Liver (tissue), 3 donors: ENCODE data around the gene FMO3.

ENCODE experiments used
- GABPA ChIP-seq, 2 donors: IDR thresholded peaks in 1 of 2; conservative IDR thresholded peaks in 1 of 2; 2 replicates each; pipeline ENCODE4 v1.6.1; 2016; ENCODE audit warnings: antibody characterized with exemption in 2 of 2, mild to moderate bottlenecking in 1 of 2, moderate library complexity in 1 of 2
- TAF1 ChIP-seq: conservative IDR thresholded peaks from 2 replicates; pipeline ENCODE4 v1.6.1; 2016; ENCODE audit warnings: antibody characterized with exemption, mild to moderate bottlenecking
- TF ChIP-seq, protein P1 (sequence below): IDR thresholded peaks from 2 replicates; pipeline ENCODE4 v1.6.1; 2016; ENCODE audit warnings: antibody characterized with exemption, mild to moderate bottlenecking
- TF ChIP-seq, protein P2 (sequence below): fragments of 150-350 bp; IDR thresholded peaks from 2 replicates; pipeline ENCODE4 v1.5.1; 2017; ENCODE audit warnings: improper control_type of control experiment, low read depth, low read length; ENCODE audit not compliant: missing input control
- donor health status: healthy.
- donor health status: healthy.

DNA sequence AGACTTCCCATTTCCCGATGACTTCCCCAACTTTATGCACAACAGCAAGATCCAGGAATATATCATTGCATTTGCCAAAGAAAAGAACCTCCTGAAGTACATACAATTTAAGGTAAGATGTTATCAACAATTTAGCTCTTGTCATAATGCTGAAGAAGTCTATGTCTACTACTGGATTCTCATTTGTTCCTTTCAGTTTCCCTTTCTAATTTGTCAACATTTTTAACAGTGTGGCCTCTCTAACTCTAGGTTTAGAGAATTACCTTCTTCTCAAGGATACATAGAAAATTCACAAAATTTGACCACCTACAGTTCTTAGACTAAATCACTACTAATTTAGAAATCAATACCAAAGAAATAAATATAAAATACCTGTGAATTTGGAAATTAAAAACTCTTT is 13.2 kb downstream of the FMO3 start:
- TF ChIP-seq, protein P1, sequence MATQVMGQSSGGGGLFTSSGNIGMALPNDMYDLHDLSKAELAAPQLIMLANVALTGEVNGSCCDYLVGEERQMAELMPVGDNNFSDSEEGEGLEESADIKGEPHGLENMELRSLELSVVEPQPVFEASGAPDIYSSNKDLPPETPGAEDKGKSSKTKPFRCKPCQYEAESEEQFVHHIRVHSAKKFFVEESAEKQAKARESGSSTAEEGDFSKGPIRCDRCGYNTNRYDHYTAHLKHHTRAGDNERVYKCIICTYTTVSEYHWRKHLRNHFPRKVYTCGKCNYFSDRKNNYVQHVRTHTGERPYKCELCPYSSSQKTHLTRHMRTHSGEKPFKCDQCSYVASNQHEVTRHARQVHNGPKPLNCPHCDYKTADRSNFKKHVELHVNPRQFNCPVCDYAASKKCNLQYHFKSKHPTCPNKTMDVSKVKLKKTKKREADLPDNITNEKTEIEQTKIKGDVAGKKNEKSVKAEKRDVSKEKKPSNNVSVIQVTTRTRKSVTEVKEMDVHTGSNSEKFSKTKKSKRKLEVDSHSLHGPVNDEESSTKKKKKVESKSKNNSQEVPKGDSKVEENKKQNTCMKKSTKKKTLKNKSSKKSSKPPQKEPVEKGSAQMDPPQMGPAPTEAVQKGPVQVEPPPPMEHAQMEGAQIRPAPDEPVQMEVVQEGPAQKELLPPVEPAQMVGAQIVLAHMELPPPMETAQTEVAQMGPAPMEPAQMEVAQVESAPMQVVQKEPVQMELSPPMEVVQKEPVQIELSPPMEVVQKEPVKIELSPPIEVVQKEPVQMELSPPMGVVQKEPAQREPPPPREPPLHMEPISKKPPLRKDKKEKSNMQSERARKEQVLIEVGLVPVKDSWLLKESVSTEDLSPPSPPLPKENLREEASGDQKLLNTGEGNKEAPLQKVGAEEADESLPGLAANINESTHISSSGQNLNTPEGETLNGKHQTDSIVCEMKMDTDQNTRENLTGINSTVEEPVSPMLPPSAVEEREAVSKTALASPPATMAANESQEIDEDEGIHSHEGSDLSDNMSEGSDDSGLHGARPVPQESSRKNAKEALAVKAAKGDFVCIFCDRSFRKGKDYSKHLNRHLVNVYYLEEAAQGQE, result no peak
- TF ChIP-seq, protein P2, sequence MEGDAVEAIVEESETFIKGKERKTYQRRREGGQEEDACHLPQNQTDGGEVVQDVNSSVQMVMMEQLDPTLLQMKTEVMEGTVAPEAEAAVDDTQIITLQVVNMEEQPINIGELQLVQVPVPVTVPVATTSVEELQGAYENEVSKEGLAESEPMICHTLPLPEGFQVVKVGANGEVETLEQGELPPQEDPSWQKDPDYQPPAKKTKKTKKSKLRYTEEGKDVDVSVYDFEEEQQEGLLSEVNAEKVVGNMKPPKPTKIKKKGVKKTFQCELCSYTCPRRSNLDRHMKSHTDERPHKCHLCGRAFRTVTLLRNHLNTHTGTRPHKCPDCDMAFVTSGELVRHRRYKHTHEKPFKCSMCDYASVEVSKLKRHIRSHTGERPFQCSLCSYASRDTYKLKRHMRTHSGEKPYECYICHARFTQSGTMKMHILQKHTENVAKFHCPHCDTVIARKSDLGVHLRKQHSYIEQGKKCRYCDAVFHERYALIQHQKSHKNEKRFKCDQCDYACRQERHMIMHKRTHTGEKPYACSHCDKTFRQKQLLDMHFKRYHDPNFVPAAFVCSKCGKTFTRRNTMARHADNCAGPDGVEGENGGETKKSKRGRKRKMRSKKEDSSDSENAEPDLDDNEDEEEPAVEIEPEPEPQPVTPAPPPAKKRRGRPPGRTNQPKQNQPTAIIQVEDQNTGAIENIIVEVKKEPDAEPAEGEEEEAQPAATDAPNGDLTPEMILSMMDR, result no peak
- TF ChIP-seq TAF1 (no peak), GABPA (IDR thresholded peaks at IDR 0.05 in 1 of 2, conservative IDR thresholded peaks at IDR 0.05 in 1 of 2) (no peak)
